CD4-positive, alpha-beta T cell treated with Interleukin-17A for 4 hours (primary cell): ENCODE data around the gene CLDN1.
A peak's percentile ranks its signal among the peaks of the same experiment; 100 is the strongest.

ENCODE experiments used
- DNase-seq: peaks from one replicate; pipeline ENCODE4 v3.0.0-alpha.2; 2020; ENCODE audit warnings: mixed read lengths

CLDN1 gene

GRCh38 chr3:190330936-190331734 lies 8.9 kb upstream of the CLDN1 start:
- DNase-seq: no peak

- DNase-seq: no peak
These were observed 4.7 kb upstream of the CLDN1 start for GRCh38 chr3:190326930-190327329.

- DNase-seq: no peak
These were observed 4.1 kb upstream of the CLDN1 start for GRCh38 chr3:190326361-190326760.

- DNase-seq: no peak
These were observed 3.7 kb upstream of the CLDN1 start for GRCh38 chr3:190325923-190326322.

GRCh38 chr3:190323246-190323626 lies 990 bp upstream of the CLDN1 start:
- DNase-seq: no peak

- no peak for DNase-seq
These were observed 479 bp upstream of the CLDN1 start for GRCh38 chr3:190322604-190323245.

- no peak for DNase-seq
These were observed 1.5 kb downstream of the CLDN1 start for GRCh38 chr3:190320594-190321362.

GRCh38 chr3:190319660-190320059 lies 2.6 kb downstream of the CLDN1 start:
- no peak for DNase-seq

- no peak for DNase-seq
These were observed 3.6 kb downstream of the CLDN1 start for GRCh38 chr3:190318666-190319065.

GRCh38 chr3:190314741-190315140 lies 7.5 kb downstream of the CLDN1 start:
- DNase-seq: no peak

GRCh38 chr3:190309414-190309813 lies 12.8 kb downstream of the CLDN1 start:
- no peak for DNase-seq

- no peak for DNase-seq
These were observed 14.1 kb downstream of the CLDN1 start for GRCh38 chr3:190308154-190308553.

GRCh38 chr3:190307164-190307545 lies 15.1 kb downstream of the CLDN1 start:
- DNase-seq: no peak

- peak; percentile 3 for DNase-seq
These were observed 15.6 kb downstream of the CLDN1 start for GRCh38 chr3:190306513-190307163.

GRCh38 chr3:190306026-190306425 lies 16.2 kb downstream of the CLDN1 start:
- no peak for DNase-seq

- no peak for DNase-seq
These were observed 16.8 kb downstream of the CLDN1 start for GRCh38 chr3:190305406-190305805.

GRCh38 chr3:190303884-190304283 lies 18.4 kb downstream of the CLDN1 start:
- DNase-seq: no peak

- no peak for DNase-seq
These were observed 19.9 kb downstream of the CLDN1 start for GRCh38 chr3:190302212-190302867.

- no peak for DNase-seq
These were observed 20.7 kb downstream of the CLDN1 start for GRCh38 chr3:190301591-190301990.

GRCh38 chr3:190299969-190300368 lies 22.3 kb downstream of the CLDN1 start:
- DNase-seq: no peak

GRCh38 chr3:190294030-190294429 lies 28.2 kb downstream of the CLDN1 start:
- DNase-seq: no peak

GRCh38 chr3:190293621-190294020 lies 28.6 kb downstream of the CLDN1 start:
- DNase-seq: no peak
